HG03064 (cell line): Measurements from ENCODE around the gene UTS2B.

Source experiments
- ATAC-seq: cut with Tn5 transposase; IDR thresholded peaks from one replicate; pipeline ENCODE4 v1.9.1; 2021; ENCODE audit warnings: low read depth; ENCODE audit not compliant: unreplicated experiment

Gene UTS2B

GRCh38 chr3:191353022-191353777 lies 22.9 kb upstream of the UTS2B start:
- ATAC-seq, result peak; percentile 38

- no peak for ATAC-seq
Measured at GRCh38 chr3:191352014-191352413, 21.7 kb upstream of the UTS2B start.

GRCh38 chr3:191350396-191351090 lies 20.2 kb upstream of the UTS2B start:
- ATAC-seq, result no peak

- ATAC-seq, result no peak
Measured at GRCh38 chr3:191348098-191348497, 17.8 kb upstream of the UTS2B start.

- no peak for ATAC-seq
Measured at GRCh38 chr3:191347228-191347627, 16.9 kb upstream of the UTS2B start.

GRCh38 chr3:191345334-191345733 lies 15.0 kb upstream of the UTS2B start:
- ATAC-seq, result no peak

- ATAC-seq, result no peak
Measured at GRCh38 chr3:191343913-191344312, 13.6 kb upstream of the UTS2B start.

- no peak for ATAC-seq
Measured at GRCh38 chr3:191343115-191343514, 12.8 kb upstream of the UTS2B start.

GRCh38 chr3:191342411-191342810 lies 12.1 kb upstream of the UTS2B start:
- ATAC-seq, result no peak

GRCh38 chr3:191342006-191342405 lies 11.7 kb upstream of the UTS2B start:
- ATAC-seq, result no peak

- ATAC-seq, result no peak
Measured at GRCh38 chr3:191340966-191341365, 10.6 kb upstream of the UTS2B start.

- ATAC-seq, result no peak
Measured at GRCh38 chr3:191340351-191340750, 10.0 kb upstream of the UTS2B start.

- no peak for ATAC-seq
Measured at GRCh38 chr3:191339316-191339917, 9.1 kb upstream of the UTS2B start.

GRCh38 chr3:191338177-191338488 lies 7.8 kb upstream of the UTS2B start:
- no peak for ATAC-seq

GRCh38 chr3:191336833-191337232 lies 6.5 kb upstream of the UTS2B start:
- ATAC-seq, result no peak

GRCh38 chr3:191334346-191334893 lies 4.1 kb upstream of the UTS2B start:
- no peak for ATAC-seq

- ATAC-seq, result no peak
Measured at GRCh38 chr3:191333298-191333880, 3.1 kb upstream of the UTS2B start.

GRCh38 chr3:191331388-191331787 lies 1.1 kb upstream of the UTS2B start:
- no peak for ATAC-seq

GRCh38 chr3:191330530-191331048 lies 263 bp upstream of the UTS2B start:
- ATAC-seq, result no peak

- peak; percentile 76 for ATAC-seq
Measured at GRCh38 chr3:191328962-191329653, 1.2 kb downstream of the UTS2B start, which contains the start of gene CCDC50. Gene CCDC50, plus strand, starts transcription at chr3:191329394. Its CDS starts 281 bp downstream, at chr3:191329675.
